ENCODE data around the gene CAB39.

Gene CAB39

GRCh38 chr2:230739961-230740360, 27.3 kb downstream of the CAB39 start:
- H3K36me3 ChIP-seq (ENCODE audit: low read depth) = peaks cover 70% of the 10 kb centered on the region
- no peak overlapping the region for H3K27ac ChIP-seq (ENCODE audit: poor library complexity, severe bottlenecking)
- H3K9me3 ChIP-seq (ENCODE audit: severe bottlenecking) = no peaks in the 10 kb centered on the region
- no peak for DNase-seq (ENCODE audit: low spot score)
- no peak for TF ChIP-seq CTCF (IDR thresholded peaks at IDR 0.05; ENCODE audit: poor library complexity, severe bottlenecking)
- ATAC-seq (ENCODE audit: low read depth) = no peak
- no peaks in the 10 kb centered on the region for H3K27me3 ChIP-seq (ENCODE audit: insufficient read depth, poor library complexity, severe bottlenecking)
- H3K4me3 ChIP-seq (ENCODE audit: severe bottlenecking) = no peak overlapping the region
- H3K4me1 ChIP-seq (ENCODE audit: insufficient read depth, poor library complexity, severe bottlenecking) = peaks cover 25% of the 10 kb centered on the region

DNA sequence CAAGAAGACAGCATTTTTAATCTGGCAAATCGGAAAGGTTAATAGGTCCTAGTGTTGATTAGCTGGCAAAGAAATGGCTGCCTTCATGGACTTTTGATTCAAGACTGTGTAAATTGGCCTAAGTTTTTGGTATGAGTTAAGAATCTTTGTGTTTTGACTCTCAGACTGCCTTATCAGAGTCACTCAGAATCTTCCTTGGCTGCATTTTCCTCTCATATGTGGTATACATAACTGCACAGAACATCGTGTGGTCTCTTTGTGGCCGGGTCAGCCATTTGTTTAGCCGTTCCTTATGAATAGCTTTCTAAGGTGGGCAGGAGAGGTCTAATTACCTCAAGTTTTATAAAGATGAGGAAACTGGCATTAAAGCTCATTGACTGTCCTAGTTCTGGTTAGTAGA, 30.1 kb downstream of the CAB39 start:
- ATAC-seq (ENCODE audit: low read depth) (no peak), DNase-seq (ENCODE audit: low spot score) (no peak)
- peaks cover 84% of the 10 kb centered on the region for H3K36me3 ChIP-seq (ENCODE audit: low read depth)
- no peak overlapping the region for H3K27ac ChIP-seq (ENCODE audit: poor library complexity, severe bottlenecking)
- no peak for TF ChIP-seq CTCF (IDR thresholded peaks at IDR 0.05; ENCODE audit: poor library complexity, severe bottlenecking)
- no peaks in the 10 kb centered on the region for H3K27me3 ChIP-seq (ENCODE audit: insufficient read depth, poor library complexity, severe bottlenecking)
- H3K4me1 ChIP-seq (ENCODE audit: insufficient read depth, poor library complexity, severe bottlenecking) = peaks cover 24% of the 10 kb centered on the region
- no peak overlapping the region for H3K4me3 ChIP-seq (ENCODE audit: severe bottlenecking)
- H3K9me3 ChIP-seq (ENCODE audit: severe bottlenecking) = no peaks in the 10 kb centered on the region

- Histone ChIP-seq H3K9me3 (ENCODE audit: severe bottlenecking) (no peaks in the 10 kb centered on the region), H3K4me3 (ENCODE audit: severe bottlenecking) (no peak overlapping the region), H3K36me3 (ENCODE audit: low read depth) (peaks cover 68% of the 10 kb centered on the region), H3K27ac (ENCODE audit: poor library complexity, severe bottlenecking) (no peak overlapping the region), H3K4me1 (ENCODE audit: insufficient read depth, poor library complexity, severe bottlenecking) (peaks cover 37% of the 10 kb centered on the region), H3K27me3 (ENCODE audit: insufficient read depth, poor library complexity, severe bottlenecking) (no peaks in the 10 kb centered on the region)
- no peak for DNase-seq (ENCODE audit: low spot score)
- no peak; the same call in 2 of the 3 replicates for ATAC-seq (ENCODE audit: low read depth)
- TF ChIP-seq CTCF (IDR thresholded peaks at IDR 0.05; ENCODE audit: poor library complexity, severe bottlenecking) = no peak
Observed at GRCh38 chr2:230746213-230746612, 33.6 kb downstream of the CAB39 start.

- no peak for TF ChIP-seq CTCF (IDR thresholded peaks at IDR 0.05; ENCODE audit: poor library complexity, severe bottlenecking)
- no peak for ATAC-seq (ENCODE audit: low read depth)
Observed at GRCh38 chr2:230748087-230748486, 35.4 kb downstream of the CAB39 start.

GRCh38 chr2:230749111-230749510, 36.5 kb downstream of the CAB39 start:
- DNase-seq (ENCODE audit: low spot score) (no peak), ATAC-seq (ENCODE audit: low read depth) (no peak)
- Histone ChIP-seq H3K4me1 (ENCODE audit: insufficient read depth, poor library complexity, severe bottlenecking) (peaks cover 37% of the 10 kb centered on the region), H3K27ac (ENCODE audit: poor library complexity, severe bottlenecking) (peak overlapping the region; percentile 40), H3K27me3 (ENCODE audit: insufficient read depth, poor library complexity, severe bottlenecking) (no peaks in the 10 kb centered on the region), H3K4me3 (ENCODE audit: severe bottlenecking) (no peak overlapping the region), H3K36me3 (ENCODE audit: low read depth) (peaks cover 50% of the 10 kb centered on the region), H3K9me3 (ENCODE audit: severe bottlenecking) (no peaks in the 10 kb centered on the region)
- TF ChIP-seq CTCF (IDR thresholded peaks at IDR 0.05; ENCODE audit: poor library complexity, severe bottlenecking) = no peak

More at GRCh38 chr2:230748087-230748486, 35.4 kb downstream of the CAB39 start:
- H3K27ac ChIP-seq (ENCODE audit: poor library complexity, severe bottlenecking) = no peak overlapping the region
- H3K9me3 ChIP-seq (ENCODE audit: severe bottlenecking) = no peaks in the 10 kb centered on the region
- H3K36me3 ChIP-seq (ENCODE audit: low read depth) = peaks cover 60% of the 10 kb centered on the region
- no peak for DNase-seq (ENCODE audit: low spot score)
- no peaks in the 10 kb centered on the region for H3K27me3 ChIP-seq (ENCODE audit: insufficient read depth, poor library complexity, severe bottlenecking)
- H3K4me1 ChIP-seq (ENCODE audit: insufficient read depth, poor library complexity, severe bottlenecking) = peaks cover 37% of the 10 kb centered on the region
- H3K4me3 ChIP-seq (ENCODE audit: severe bottlenecking) = no peak overlapping the region
